Fibroblast of villous mesenchyme (primary cell): ENCODE results near the gene C19orf44. TPM values are rescaled to one million over a fixed set of nuclear protein-coding genes. Genes with fewer than 3 reads are reported as not detected.
"Not testable (repeated sequence)": the region's sequence is repeated elsewhere in the genome, so short reads cannot be mapped to it uniquely, and the experiment has no call there.

Experiments used
- DNase-seq: peaks from one replicate; pipeline ENCODE4 v3.0.0-alpha.2; 2010; ENCODE audit warnings: low read depth
- H3K4me3 ChIP-seq: 2 replicates; pipeline ENCODE4 v1.5.1; 2011; ENCODE audit warnings: low read depth, mild to moderate bottlenecking, low read length
- total RNA-seq: library from RNA; depleted of rRNA; stranded (reverse); fragments of >200 nt; gene quantifications from 2 replicates; pipeline ENCODE4 v1.2.3, GENCODE V29; 2012
- TF ChIP-seq, protein P1 (sequence below): IDR thresholded peaks from 2 replicates; pipeline ENCODE4 v1.5.1; 2012; ENCODE audit warnings: low read depth, mild to moderate bottlenecking, low read length; ENCODE audit not compliant: insufficient read depth

The C19orf44 gene
- total RNA-seq, 1 donor, result 6.0 TPM

DNA sequence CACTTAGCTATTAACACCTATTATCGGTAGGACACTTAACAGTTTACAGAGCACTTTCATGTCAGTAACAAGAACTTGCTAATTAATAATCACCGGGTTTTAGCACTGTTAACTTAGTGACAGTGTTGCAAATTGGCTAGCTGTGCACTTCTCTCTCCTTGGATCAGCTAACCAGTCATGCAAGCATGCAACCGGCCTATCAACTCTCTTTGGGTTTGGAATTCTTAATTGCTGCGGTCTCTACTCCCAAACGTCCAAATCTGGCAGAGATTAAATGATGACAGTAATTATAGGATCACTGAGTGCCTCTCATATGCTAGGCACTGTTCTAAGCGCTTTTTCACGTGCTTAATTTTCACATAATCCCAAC lies 25.7 kb upstream of the C19orf44 start:
- H3K4me3 ChIP-seq, result peak overlapping the region; percentile 81
- TF ChIP-seq, protein P1, sequence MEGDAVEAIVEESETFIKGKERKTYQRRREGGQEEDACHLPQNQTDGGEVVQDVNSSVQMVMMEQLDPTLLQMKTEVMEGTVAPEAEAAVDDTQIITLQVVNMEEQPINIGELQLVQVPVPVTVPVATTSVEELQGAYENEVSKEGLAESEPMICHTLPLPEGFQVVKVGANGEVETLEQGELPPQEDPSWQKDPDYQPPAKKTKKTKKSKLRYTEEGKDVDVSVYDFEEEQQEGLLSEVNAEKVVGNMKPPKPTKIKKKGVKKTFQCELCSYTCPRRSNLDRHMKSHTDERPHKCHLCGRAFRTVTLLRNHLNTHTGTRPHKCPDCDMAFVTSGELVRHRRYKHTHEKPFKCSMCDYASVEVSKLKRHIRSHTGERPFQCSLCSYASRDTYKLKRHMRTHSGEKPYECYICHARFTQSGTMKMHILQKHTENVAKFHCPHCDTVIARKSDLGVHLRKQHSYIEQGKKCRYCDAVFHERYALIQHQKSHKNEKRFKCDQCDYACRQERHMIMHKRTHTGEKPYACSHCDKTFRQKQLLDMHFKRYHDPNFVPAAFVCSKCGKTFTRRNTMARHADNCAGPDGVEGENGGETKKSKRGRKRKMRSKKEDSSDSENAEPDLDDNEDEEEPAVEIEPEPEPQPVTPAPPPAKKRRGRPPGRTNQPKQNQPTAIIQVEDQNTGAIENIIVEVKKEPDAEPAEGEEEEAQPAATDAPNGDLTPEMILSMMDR, result no peak
- no peak for DNase-seq

DNA sequence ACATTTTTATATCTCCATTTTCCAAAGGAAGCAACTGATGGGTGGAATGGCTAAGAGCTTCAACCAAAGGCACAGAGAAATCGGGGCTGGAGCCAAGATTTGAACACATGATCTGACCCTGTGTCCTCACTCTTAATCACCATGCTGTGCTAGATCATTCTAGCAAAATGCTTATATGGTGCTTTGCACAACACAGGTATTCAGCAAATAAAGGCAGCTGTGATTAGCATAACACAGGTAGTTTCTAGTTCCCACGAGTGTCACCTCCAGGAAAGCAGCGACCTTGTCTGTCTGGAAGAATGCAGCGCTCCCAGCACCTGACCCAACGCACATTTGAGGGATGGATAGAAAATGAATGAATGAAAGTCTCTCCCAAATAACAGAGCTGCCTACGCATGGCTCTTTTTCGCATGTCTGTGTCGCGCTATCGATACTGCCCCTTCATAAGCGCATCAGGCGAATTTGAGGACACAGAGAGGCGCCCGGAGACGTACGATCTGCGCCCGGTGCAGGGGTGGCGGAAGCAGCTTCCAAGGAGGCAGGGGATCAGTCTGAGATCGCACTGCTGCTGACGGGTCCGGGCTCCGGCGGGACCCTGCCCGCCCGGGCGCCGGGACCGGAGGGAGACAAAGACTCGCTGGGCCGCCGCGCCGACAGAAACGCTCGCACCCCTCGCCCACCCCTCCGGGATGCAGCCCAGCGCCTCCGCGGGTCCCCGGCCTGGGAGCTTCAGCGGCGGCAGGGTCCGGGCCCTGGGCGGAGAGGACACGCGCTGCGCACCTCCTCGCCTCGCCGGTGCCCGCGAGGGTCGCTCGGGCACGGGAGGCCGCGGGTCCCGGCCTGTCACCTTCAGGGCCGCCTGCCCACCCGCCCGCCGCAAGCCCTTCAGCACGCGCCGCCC lies 25.0 kb upstream of the C19orf44 start:
- TF ChIP-seq, protein P1, result no peak
- DNase-seq, result no peak

DNA sequence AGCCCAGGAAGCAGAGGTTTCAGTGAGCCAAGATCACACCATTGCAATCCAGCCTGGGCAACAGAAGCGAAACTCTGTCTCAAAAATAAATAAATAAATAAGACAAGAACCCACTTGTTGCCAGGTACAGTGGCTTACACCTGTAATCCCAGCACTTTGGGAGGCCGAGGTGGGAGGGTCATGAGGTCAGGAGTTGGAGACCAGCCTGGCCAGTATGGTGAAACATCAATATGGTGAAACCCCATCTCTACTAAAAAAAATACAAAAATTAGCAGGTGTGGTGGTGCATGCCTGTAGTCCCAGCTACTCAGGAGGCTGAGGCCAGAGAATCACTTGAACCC lies 23.7 kb upstream of the C19orf44 start:
- H3K4me3 ChIP-seq, result peak overlapping the region; percentile 67
- DNase-seq, result not testable (repeated sequence)

More for the DNA sequence above, 25.0 kb upstream of the C19orf44 start:
- H3K4me3 ChIP-seq, result peak overlapping the region; percentile 81

DNA sequence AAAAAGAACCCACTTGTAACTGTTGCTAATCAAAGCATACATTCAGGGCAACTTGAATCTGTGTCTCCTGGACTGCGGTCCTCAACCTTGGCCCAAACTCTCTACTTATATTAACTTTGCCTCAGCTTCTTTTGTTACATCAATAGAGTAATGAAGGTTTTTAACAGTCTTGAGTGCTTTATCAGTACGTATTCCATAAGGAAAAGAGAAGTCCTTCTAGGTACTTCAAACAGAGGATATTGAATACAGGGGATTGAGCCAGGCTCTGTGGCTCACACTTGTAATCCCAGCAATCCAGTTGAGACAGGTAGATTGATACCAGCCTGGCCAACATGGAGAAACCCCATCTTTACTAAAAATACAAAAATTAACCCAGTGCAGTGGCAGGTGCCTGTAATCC lies 23.2 kb upstream of the C19orf44 start:
- H3K4me3 ChIP-seq, result no peak overlapping the region
- no peak for DNase-seq
- TF ChIP-seq, protein P1, result no peak

DNA sequence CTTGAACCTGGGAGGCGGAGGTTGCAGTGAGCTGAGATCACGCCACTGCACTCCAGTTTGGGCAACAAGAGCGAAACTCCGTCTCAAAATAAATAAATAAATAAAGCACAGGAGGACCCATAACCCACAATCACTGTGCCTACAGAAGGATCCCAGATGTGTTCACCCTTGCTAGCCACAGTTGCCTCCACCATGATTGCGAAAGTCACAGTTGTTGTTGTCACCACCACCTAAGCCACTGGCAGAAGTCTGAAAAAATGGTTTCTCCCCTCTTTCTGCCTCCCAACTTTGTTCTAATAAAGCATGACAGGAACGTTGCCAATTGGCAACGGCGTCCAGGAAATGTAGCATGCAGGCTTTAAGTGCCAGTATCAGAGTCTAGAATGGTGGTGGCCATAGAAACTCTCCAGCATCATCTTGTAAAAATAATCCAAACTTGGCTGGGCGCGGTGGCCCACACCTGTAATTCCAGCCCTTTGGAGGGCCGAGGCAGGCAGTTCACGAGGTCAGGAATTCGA lies 22.3 kb upstream of the C19orf44 start:
- H3K4me3 ChIP-seq, result no peak overlapping the region
- no peak for DNase-seq
- TF ChIP-seq, protein P1, result no peak

DNA sequence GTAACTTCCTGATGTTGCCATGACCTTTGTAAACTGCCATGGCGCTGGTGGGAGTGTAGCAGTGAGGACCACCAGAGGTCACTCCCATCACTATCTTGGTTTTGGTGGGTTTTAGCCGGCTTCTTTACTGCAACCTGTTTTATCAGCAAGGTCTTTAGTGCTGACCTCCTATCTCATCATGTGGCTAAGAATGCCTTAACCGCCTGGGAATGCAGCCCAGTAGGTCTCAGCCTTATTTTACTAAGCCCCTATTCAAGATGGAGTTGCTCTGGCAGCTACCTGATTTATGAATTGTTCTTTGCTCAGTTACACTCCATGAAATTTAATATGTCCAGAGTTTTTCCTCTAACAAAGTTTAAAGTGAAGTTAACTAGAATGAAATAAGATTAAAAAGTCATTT lies 19.8 kb upstream of the C19orf44 start:
- no peak overlapping the region for H3K4me3 ChIP-seq
- DNase-seq, result peak; percentile 51
- TF ChIP-seq, protein P1, result no peak

DNA sequence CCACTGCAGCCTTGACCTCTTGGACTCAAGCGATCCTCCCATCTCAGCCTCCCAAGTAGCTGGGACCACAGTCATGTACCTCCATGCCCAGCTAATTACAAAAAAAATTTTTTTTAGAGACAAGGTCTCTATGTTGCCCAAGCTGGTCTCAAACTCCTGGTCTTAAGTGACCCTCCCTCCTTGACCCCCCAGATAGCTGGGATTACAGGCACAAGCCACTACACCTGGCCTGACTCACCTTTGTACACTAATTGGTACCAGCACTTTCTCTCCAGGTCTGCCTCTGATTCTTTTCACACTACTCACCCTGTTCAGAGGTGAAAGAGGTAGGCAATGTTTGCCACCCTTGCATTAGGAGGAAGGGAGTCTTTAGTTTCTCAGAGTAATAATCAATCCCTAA lies 18.9 kb upstream of the C19orf44 start:
- TF ChIP-seq, protein P1, result no peak
- H3K4me3 ChIP-seq, result no peak overlapping the region
- DNase-seq, result no peak
